Heart left ventricle (tissue), 16 donors: ENCODE data around the gene AGAP2. TPM values are rescaled to one million over a fixed set of nuclear protein-coding genes. Genes with fewer than 3 reads are reported as not detected.
A peak's percentile ranks its signal among the peaks of the same experiment; 100 is the strongest.

Experiments used
- ATAC-seq, 4 donors: fragments of 200-7000 bp; cut with Tn5 transposase; one replicate each; pipeline ENCODE4 v1.9.1; 2020 to 2022; ENCODE audit warnings: moderate library complexity in 4 of 4, mild to moderate bottlenecking in 3 of 4, moderate number of reproducible peaks in 1 of 4
- DNase-seq, 5 donors: peaks; one replicate each; pipeline ENCODE4 v3.0.0-alpha.2; 2020
- H3K27ac ChIP-seq, 12 donors: fragments of 200-600 bp; sonication (generic) in 4 of 12; one replicate each; pipeline versions ENCODE4 v1.5.0 to v1.8.0; 2016 to 2022; ENCODE audit warnings: mild to moderate bottlenecking in 2 of 12
- H3K27me3 ChIP-seq, 9 donors: fragments of 200-600 bp; sonication (generic) in 2 of 9; one replicate each; pipeline versions ENCODE4 v1.5.1 to v1.8.0; 2016 to 2022; ENCODE audit warnings: mild to moderate bottlenecking in 3 of 9
- H3K36me3 ChIP-seq, 9 donors: fragments of 200-600 bp; sonication (generic) in 2 of 9; one replicate each; pipeline versions ENCODE4 v1.5.0 to v1.8.0; 2018 to 2022; ENCODE audit warnings: mild to moderate bottlenecking in 2 of 9
- H3K4me1 ChIP-seq, 12 donors: fragments of 200-600 bp; sonication (generic) in 4 of 12; one replicate each; pipeline versions ENCODE4 v1.5.0 to v1.8.0; 2016 to 2022; ENCODE audit warnings: mild to moderate bottlenecking in 3 of 12
- H3K4me3 ChIP-seq, 12 donors: fragments of 200-600 bp; sonication (generic) in 4 of 12; one replicate each; pipeline versions ENCODE4 v1.5.0 to v1.8.0; 2017 to 2022; ENCODE audit warnings: mild to moderate bottlenecking in 9 of 12, moderate library complexity in 4 of 12
- H3K9me3 ChIP-seq, 12 donors: fragments of 200-600 bp; sonication (generic) in 4 of 12; one replicate each; pipeline versions ENCODE4 v1.5.0 to v1.8.0; 2016 to 2022; ENCODE audit warnings: mild to moderate bottlenecking in 1 of 12
- POLR2A ChIP-seq, 2 donors: fragments of 450-650 bp; IDR thresholded peaks; one replicate each; pipeline ENCODE4 v1.6.1; 2017; ENCODE audit warnings: antibody characterized with exemption in 2 of 2, mild to moderate bottlenecking in 2 of 2, moderate library complexity in 2 of 2
- WGBS, 4 donors: extraction: QIAGEN DNeasy Blood & Tissue Kit in 2 of 4; methylation state at CpG; one replicate each; pipeline versions ENCODE4 v1.1.5 to v1.1.7; 2013 to 2018; 5-methylcytosine and 5-hydroxymethylcytosine counted together
- intact Hi-C, 10 donors: fragments of 100-400 bp; cut with DNase I; formaldehyde crosslinking; loops; one replicate each; pipeline versions ENCODE4 v1.11.1 to v1.14.2; 2022
- polyA plus RNA-seq, 2 donors: library from polyadenylated mRNA; stranded (reverse); fragments of 200-250 nt; gene quantifications; one replicate each; pipeline ENCODE4 v1.2.3, GENCODE V29; 2013
- total RNA-seq, 9 donors: library from RNA; depleted of rRNA in 2 of 9; stranded (reverse); fragments of >200 nt in 2 of 9; fragmentation: NEBNext Ultra II Directional in 3 of 9; extraction: Animal tissue kit (Norgen Biotek cat#: 25700) in 3 of 9; gene quantifications; one replicate each; pipeline versions ENCODE4 v1.1.0 to v1.2.4, GENCODE V29; 2016 to 2023
- TF ChIP-seq, protein P1 (sequence below), 12 donors: fragments of 200-600 bp; sonication (generic) in 4 of 12; IDR thresholded peaks; one replicate each; pipeline versions ENCODE4 v1.5.0 to v1.8.0; 2018 to 2022; ENCODE audit warnings: antibody characterized with exemption in 12 of 12, mild to moderate bottlenecking in 5 of 12
- donor health status: ischemic (EF 13 %, LVEDD 7.1; RV severe dilation, severe dysfunction).
- donor health status: healthy with polysubstance abuse.
- donor health status: DM: no; HTN: yes; CAD: no.
- donor health status: DM: no; HTN: no; CAD: no.
- donor health status: ischemic (EF 25% LVEDD 6.9; RV normal size, moderate dysfunction).
- donor health status: ischemic (EF 25% LVEDD 5.7; RV mildly dilated, moderate dysfunction).
- donor health status: healthy.
- donor health status: DM: yes; HTN: yes; CAD: no.
- donor health status: ischemic (EF 35%, LVEDD 5.7; RV mildly dilated, moderate dysfunction).
- donor health status: nonischemic (EF 11% LVEDD 7.7; RV severe dilation, severe dysfunction).
- donor health status: DM: yes; HTN: yes; CAD: no.
- donor health status: PGD.
- donor health status: ischemic (EF 29% LVEDD 5.4; RV normal size, mild dysfunction).
- donor health status: nonischemic (EF 23%, LVEDD 6.1; RV moderate dilation, normal function).

Gene AGAP2
- total and polyA plus RNA-seq, 11 donors = 3.9 to 12.0 (median 5.5) TPM

DNA sequence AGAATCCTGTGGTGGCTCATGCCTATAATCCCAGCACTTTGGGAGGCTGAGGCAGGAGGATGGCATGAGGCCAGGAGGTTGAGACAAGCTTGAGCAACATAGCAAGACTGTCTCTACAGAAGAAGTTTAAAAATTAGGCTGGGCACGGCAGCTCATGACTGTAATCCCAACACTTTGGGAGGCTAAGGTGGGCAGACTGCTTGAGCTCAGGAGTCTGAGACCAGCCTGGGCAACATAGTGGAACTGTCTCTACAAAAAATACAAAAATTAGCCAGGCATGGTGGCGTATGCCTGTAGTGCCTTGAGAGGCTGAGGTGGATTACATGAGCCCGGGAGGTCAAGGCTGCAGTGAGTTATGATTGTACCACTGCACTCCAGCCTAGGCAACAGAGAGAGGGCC, 29.3 kb upstream of the AGAP2 start:
- Histone ChIP-seq H3K36me3 (peaks cover 0 to 24% (median 4%) of the 10 kb centered on the region in 9 donors), H3K27me3 (peaks cover 9 to 44% (median 34%) of the 10 kb centered on the region in 9 donors), H3K27ac (no peak overlapping the region), H3K4me1 (peaks cover 10 to 48% (median 34%) of the 10 kb centered on the region in 12 donors), H3K4me3 (no peak overlapping the region), H3K9me3 (no peaks in the 10 kb centered on the region)
- TF ChIP-seq, protein P1, sequence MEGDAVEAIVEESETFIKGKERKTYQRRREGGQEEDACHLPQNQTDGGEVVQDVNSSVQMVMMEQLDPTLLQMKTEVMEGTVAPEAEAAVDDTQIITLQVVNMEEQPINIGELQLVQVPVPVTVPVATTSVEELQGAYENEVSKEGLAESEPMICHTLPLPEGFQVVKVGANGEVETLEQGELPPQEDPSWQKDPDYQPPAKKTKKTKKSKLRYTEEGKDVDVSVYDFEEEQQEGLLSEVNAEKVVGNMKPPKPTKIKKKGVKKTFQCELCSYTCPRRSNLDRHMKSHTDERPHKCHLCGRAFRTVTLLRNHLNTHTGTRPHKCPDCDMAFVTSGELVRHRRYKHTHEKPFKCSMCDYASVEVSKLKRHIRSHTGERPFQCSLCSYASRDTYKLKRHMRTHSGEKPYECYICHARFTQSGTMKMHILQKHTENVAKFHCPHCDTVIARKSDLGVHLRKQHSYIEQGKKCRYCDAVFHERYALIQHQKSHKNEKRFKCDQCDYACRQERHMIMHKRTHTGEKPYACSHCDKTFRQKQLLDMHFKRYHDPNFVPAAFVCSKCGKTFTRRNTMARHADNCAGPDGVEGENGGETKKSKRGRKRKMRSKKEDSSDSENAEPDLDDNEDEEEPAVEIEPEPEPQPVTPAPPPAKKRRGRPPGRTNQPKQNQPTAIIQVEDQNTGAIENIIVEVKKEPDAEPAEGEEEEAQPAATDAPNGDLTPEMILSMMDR (IDR thresholded peaks at IDR 0.05) = no peak
- TF ChIP-seq POLR2A (IDR thresholded peaks at IDR 0.05) = no peak
- 93 to 97% (median 95%) methylated on average over 3 of the region's 3 CpGs for WGBS, 4 donors
- intact Hi-C loops = no loop called here
- no peak for DNase-seq
- ATAC-seq = no peak

DNA sequence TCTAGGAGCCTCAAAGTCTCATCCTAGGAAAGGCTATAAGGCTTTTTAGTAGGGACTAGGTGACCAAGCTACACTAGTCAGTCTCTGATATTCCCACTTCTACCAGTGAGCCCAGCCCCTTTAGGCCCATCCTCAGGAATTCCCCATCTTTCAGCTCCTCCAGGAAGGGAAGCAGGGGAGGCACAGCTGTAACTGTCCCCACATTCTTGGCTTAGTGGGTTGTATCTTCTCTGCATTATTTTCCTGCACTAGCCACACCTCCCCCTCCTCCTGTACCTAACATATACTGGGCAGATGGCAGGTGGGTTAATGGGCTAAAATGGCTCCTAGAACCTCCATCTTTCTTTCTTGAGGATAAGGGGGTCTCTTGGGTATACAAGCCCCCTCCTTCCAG, 28.8 kb upstream of the AGAP2 start:
- no peak overlapping the region for H3K4me3 ChIP-seq
- no peaks in the 10 kb centered on the region for H3K9me3 ChIP-seq
- DNase-seq (no peak), ATAC-seq (no peak)
- no peak overlapping the region for H3K27ac ChIP-seq
- peaks cover 9 to 45% (median 37%) of the 10 kb centered on the region in 9 donors for H3K27me3 ChIP-seq
- peaks cover 10 to 46% (median 34%) of the 10 kb centered on the region in 12 donors for H3K4me1 ChIP-seq
- intact Hi-C loops = no loop called here
- H3K36me3 ChIP-seq = peaks cover 0 to 24% (median 4%) of the 10 kb centered on the region in 9 donors
- TF ChIP-seq POLR2A (IDR thresholded peaks at IDR 0.05) = no peak
- TF ChIP-seq, protein P1 (IDR thresholded peaks at IDR 0.05) = no peak

DNA sequence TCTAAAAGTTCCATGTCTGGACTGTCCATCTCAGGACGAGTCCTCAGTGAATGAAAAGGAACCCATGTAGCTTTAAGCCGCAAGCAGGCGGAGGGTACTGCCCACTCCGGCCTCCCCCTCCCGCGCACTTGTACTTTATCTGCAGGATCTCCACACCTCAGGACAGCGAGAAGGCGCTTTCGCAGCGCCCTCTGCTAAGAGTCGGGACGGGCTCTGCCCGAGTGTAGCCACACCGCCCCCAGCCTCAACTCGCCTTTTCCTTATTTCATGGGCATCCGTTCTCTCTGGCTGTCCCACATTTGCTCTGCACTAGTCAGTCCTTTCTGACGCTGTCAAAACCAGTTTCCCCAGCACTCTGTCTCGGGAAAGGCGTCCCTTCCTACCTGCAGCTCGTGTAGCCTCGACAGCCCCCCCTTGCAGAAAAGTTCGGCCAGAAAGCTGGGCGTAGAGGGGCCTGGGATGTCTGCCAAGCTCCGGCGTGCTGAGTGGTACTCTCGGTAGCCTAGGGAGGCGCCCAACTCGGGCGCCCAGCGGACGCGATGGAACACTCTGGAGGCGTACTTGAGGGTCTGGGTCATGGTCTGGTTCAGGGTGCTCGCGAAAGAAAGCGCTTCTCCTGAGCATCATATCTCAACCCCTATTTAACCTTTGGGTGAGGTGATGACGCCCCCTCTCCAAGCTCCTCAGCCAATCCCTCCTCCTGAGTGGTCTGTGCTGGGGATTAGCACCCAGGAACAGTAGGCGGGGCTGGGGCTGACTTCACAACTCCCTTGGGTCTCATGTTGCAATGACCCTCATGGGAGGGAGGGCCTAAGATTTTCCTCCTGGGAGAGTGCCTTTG, 28.1 kb upstream of the AGAP2 start, which contains the start of gene CYP27B1:
Gene CYP27B1, minus strand, starts transcription at position 615 of the 841 bp plus-strand sequence. Its CDS starts 37 bp downstream, at position 578.
- Histone ChIP-seq H3K9me3 (no peaks in the 10 kb centered on the region), H3K4me1 (peaks cover 10 to 46% (median 34%) of the 10 kb centered on the region in 12 donors), H3K27me3 (peaks cover 9 to 47% (median 37%) of the 10 kb centered on the region in 9 donors), H3K4me3 (peak within 1 kb of the TSS in 10 of 12 donors; percentile 12 to 61 (median 40)), H3K27ac (no peak within 1 kb of the TSS), H3K36me3 (peaks cover 0 to 24% (median 4%) of the 10 kb centered on the region in 9 donors)
- DNase-seq = no peak
- no peak for TF ChIP-seq POLR2A (IDR thresholded peaks at IDR 0.05)
- TF ChIP-seq, protein P1 (IDR thresholded peaks at IDR 0.05) = no peak
- ATAC-seq = peak; percentile 11 to 28 (median 14)
- 2 to 6% (median 5%) methylated on average over 31 to 38 of the region's 38 CpGs for WGBS, 4 donors
- intact Hi-C loops = no loop called here

DNA sequence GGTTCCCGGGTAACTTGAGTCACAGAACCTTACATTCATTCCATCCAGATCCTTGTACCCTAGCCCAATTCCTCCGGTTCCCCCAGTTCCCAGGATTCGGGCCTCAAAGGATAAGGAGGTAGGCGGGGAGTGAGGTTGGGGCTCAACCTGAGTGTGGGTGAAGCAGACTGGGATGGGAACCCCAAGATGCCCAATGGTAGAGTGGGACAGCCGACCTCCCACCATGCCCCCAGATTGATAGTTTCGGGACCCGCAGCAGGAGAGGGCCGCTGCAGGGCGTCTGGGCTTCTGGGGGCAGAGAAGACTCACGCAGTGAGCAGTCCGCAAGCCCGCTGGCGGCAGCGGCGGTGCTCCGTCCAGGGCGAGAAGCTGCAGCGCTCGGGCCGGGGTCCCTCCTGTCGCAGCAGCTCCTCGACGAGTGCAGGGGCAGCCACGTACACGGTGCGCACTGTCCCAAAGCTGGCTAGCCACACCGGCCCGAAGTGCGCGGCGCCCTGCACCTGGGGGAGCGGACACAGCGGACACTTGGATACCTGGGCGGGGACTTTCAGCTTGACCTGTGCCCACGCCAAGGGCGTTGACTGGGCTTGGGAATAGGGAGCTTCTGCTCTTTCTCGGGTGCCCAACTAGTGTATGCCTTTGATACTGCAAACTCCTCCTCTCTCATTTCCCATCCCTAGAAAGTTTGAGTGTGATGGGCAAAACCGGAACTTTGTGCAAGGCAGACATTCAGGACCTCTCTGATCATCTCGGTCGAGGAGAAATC, 27.3 kb upstream of the AGAP2 start:
- H3K27ac ChIP-seq = no peak overlapping the region
- 3 to 7% (median 4%) methylated on average over 35 to 40 of the region's 40 CpGs for WGBS, 4 donors
- no peak for TF ChIP-seq POLR2A (IDR thresholded peaks at IDR 0.05)
- TF ChIP-seq, protein P1 (IDR thresholded peaks at IDR 0.05) = no peak
- ATAC-seq (peak in 2 of 4 donors; percentile 10), DNase-seq (no peak)
- peaks cover 9 to 47% (median 37%) of the 10 kb centered on the region in 9 donors for H3K27me3 ChIP-seq
- H3K9me3 ChIP-seq = no peaks in the 10 kb centered on the region
- H3K36me3 ChIP-seq = peaks cover 0 to 24% (median 4%) of the 10 kb centered on the region in 9 donors
- intact Hi-C loops = no loop called here
- peak overlapping the region in 10 of 12 donors; percentile 12 to 61 (median 40) for H3K4me3 ChIP-seq
- H3K4me1 ChIP-seq = peaks cover 10 to 39% (median 27%) of the 10 kb centered on the region in 12 donors
